ENCODE results near the gene RPSA.

Gene RPSA

GRCh38 chr3:39460677-39461076 lies 54.2 kb downstream of the RPSA start:
- no peak for DNase-seq

Data from activated CD4-positive, alpha-beta T cell treated with anti-CD3 and anti-CD28 coated beads, Interleukin-2, Interleukin-6, amounts not matched to agents 100 ng/mL and 50 ng/mL, durations not matched to agents 16 hours and 8 hours (primary cell).